HCT116 (cell line): ENCODE measurements around the gene TEX11. TPM values are rescaled to one million over a fixed set of nuclear protein-coding genes. Genes with fewer than 3 reads are reported as not detected.

Experiments
- ATAC-seq: fragments of 200-7000 bp; cut with Tn5 transposase; 2 replicates; pipeline ENCODE4 v1.9.1; 2020; ENCODE audit warnings: mild to moderate bottlenecking, moderate library complexity
- BruUV-seq: library from RNA; stranded (reverse); fragments of 400-500 nt; replicated peaks from 2 replicates; lab custom pipeline; 2021; lab: Mats Ljungman, UMichigan
- CTCF ChIA-PET: fragments of 300-600 bp; sonication (Branson Sonifier 250); formaldehyde crosslinking; loops from one replicate; lab custom pipeline; 2021; ENCODE audit warnings: antibody characterized with exemption; lab: Charles Lee
- POLR2A ChIA-PET: fragments of 300-600, 350-600 bp; sonication (Branson Sonifier 250); formaldehyde crosslinking; loops from one replicate; lab custom pipeline; 2021; ENCODE audit warnings: antibody characterized with exemption; lab: Charles Lee
- RAD21 ChIA-PET, 2 experiments: fragments of 300-600 bp; sonication (Branson Sonifier 250); formaldehyde crosslinking; loops; one replicate each; lab custom pipeline; 2023; ENCODE audit warnings: low total read pairs in 2 of 2; ENCODE audit not compliant: uncharacterized antibody in 2 of 2, unreplicated experiment in 2 of 2, low non-redundant PET in 1 of 2; lab: Charles Lee
- DNase-seq: peaks from one replicate; pipeline ENCODE4 v3.0.0-alpha.2; 2010; ENCODE audit warnings: low read depth, low spot score
- H2AFZ ChIP-seq: fragments of 200-600 bp; shearing (Covaris generic), sonication (generic); 2 replicates; pipeline ENCODE4 v1.6.1; 2017; ENCODE audit warnings: low read depth, mixed run types, mixed read lengths, antibody characterized with exemption, low read length; ENCODE audit not compliant: poor library complexity, severe bottlenecking
- H3K27ac ChIP-seq: 2 replicates; pipeline ENCODE4 v1.5.1; 2012; ENCODE audit warnings: low read depth, low read length
- H3K27me3 ChIP-seq: fragments of 200-600 bp; sonication (generic); 2 replicates; pipeline ENCODE4 v1.6.1; 2016; ENCODE audit warnings: mixed run types, low read length, mixed read lengths; ENCODE audit not compliant: insufficient read depth
- H3K36me3 ChIP-seq, 2 experiments: fragments of 200-500 bp in 1 of 2; fragments of 200-600 bp in 1 of 2; sonication (Bioruptor generic) in 1 of 2; sonication (generic) in 1 of 2; 2 replicates each; pipeline versions ENCODE4 v1.5.1 to v1.6.1; 2014 to 2016; ENCODE audit warnings: low read length in 2 of 2, inconsistent platforms in 1 of 2, mixed read lengths in 1 of 2, mixed run types in 1 of 2; ENCODE audit not compliant: insufficient read depth in 2 of 2, control insufficient read depth in 1 of 2
- H3K4me1 ChIP-seq, 2 experiments: fragments of 200-600 bp in 1 of 2; sonication (generic) in 1 of 2; 2 replicates each; pipeline versions ENCODE4 v1.5.1 to v1.6.1; 2012 to 2017; ENCODE audit warnings: low read length in 2 of 2, inconsistent platforms in 1 of 2, mild to moderate bottlenecking in 1 of 2, mixed read lengths in 1 of 2, mixed run types in 1 of 2, moderate library complexity in 1 of 2; ENCODE audit not compliant: insufficient read depth in 2 of 2, control insufficient read depth in 1 of 2
- H3K4me2 ChIP-seq: fragments of 200-600 bp; sonication (generic); 2 replicates; pipeline ENCODE4 v1.6.1; 2017; ENCODE audit warnings: mixed run types, low read length, mixed read lengths
- H3K4me3 ChIP-seq, 2 experiments: fragments of 200-600 bp in 1 of 2; sonication (generic) in 1 of 2; replicated peaks in 1 of 2; 2 replicates each; pipeline ENCODE4 v1.5.1; 2011 to 2016; ENCODE audit warnings: low read length in 2 of 2, control low read depth in 1 of 2, low read depth in 1 of 2, mild to moderate bottlenecking in 1 of 2, mixed read lengths in 1 of 2, mixed run types in 1 of 2
- H3K79me2 ChIP-seq: fragments of 200-600 bp; sonication (generic); 2 replicates; pipeline ENCODE4 v1.6.1; 2017; ENCODE audit warnings: mild to moderate bottlenecking, mixed run types, low read length, moderate library complexity, mixed read lengths; ENCODE audit not compliant: insufficient read depth
- H3K9ac ChIP-seq: fragments of 200-600 bp; sonication (generic); 2 replicates; pipeline ENCODE4 v1.6.1; 2016; ENCODE audit warnings: low read length, mixed read lengths
- H3K9me2 ChIP-seq: fragments of 200-600 bp; sonication (generic), shearing (Covaris generic); 2 replicates; pipeline ENCODE4 v1.6.1; 2017; ENCODE audit warnings: mixed run types, mild to moderate bottlenecking, moderate library complexity; ENCODE audit not compliant: insufficient read depth
- H3K9me3 ChIP-seq, 2 experiments: fragments of 200-500 bp in 1 of 2; fragments of 200-600 bp in 1 of 2; sonication (Bioruptor generic) in 1 of 2; sonication (generic) in 1 of 2; 2 replicates each; pipeline ENCODE4 v1.6.1; 2014 to 2017; ENCODE audit warnings: low read length in 2 of 2, mixed read lengths in 2 of 2, inconsistent platforms in 1 of 2, low read depth in 1 of 2, mild to moderate bottlenecking in 1 of 2, mixed run types in 1 of 2, moderate library complexity in 1 of 2; ENCODE audit not compliant: control insufficient read depth in 1 of 2, insufficient read depth in 1 of 2
- H4K20me1 ChIP-seq: fragments of 200-600 bp; sonication (generic), shearing (Covaris generic); 2 replicates; pipeline ENCODE4 v1.6.1; 2017; ENCODE audit warnings: mixed run types, mild to moderate bottlenecking, moderate library complexity; ENCODE audit not compliant: insufficient read depth
- ATF3 ChIP-seq: IDR thresholded peaks from 2 replicates; pipeline ENCODE4 v1.6.1; 2012
- CBX3 ChIP-seq: IDR thresholded peaks from 2 replicates; pipeline ENCODE4 v1.6.1; 2012; ENCODE audit warnings: low read depth
- CEBPB ChIP-seq: IDR thresholded peaks from 2 replicates; pipeline ENCODE4 v1.6.1; 2012; ENCODE audit warnings: low read depth
- EGR1 ChIP-seq: IDR thresholded peaks from 2 replicates; pipeline ENCODE4 v1.6.1; 2012; ENCODE audit warnings: low read depth
- ELF1 ChIP-seq: IDR thresholded peaks from 2 replicates; pipeline ENCODE4 v1.6.1; 2012; ENCODE audit warnings: low read depth, borderline replicate concordance
- EZH2phosphoT487 ChIP-seq: fragments of 200-600 bp; IDR thresholded peaks from 2 replicates; pipeline ENCODE4 v1.6.1; 2018; ENCODE audit warnings: antibody characterized with exemption, borderline replicate concordance
- FOSL1 ChIP-seq: IDR thresholded peaks from 2 replicates; pipeline ENCODE4 v1.6.1; 2012; ENCODE audit warnings: low read depth
- JUND ChIP-seq: IDR thresholded peaks from 2 replicates; pipeline ENCODE4 v1.6.1; 2012
- POLR2A ChIP-seq: IDR thresholded peaks from 2 replicates; pipeline ENCODE4 v1.7.0; 2011; ENCODE audit warnings: borderline replicate concordance; ENCODE audit not compliant: insufficient read depth, insufficient read length; ENCODE audit errors: extremely low read depth
- POLR2AphosphoS5 ChIP-seq: IDR thresholded peaks from 2 replicates; pipeline ENCODE4 v1.6.1; 2011; ENCODE audit warnings: mild to moderate bottlenecking, low read depth, low read length, moderate library complexity
- RAD21 ChIP-seq: IDR thresholded peaks from 2 replicates; pipeline ENCODE4 v1.6.1; 2012; ENCODE audit warnings: low read depth, mild to moderate bottlenecking
- SIN3A ChIP-seq: IDR thresholded peaks from 2 replicates; pipeline ENCODE4 v1.6.1; 2012; ENCODE audit warnings: low read depth
- SRF ChIP-seq: IDR thresholded peaks from 2 replicates; pipeline ENCODE4 v1.6.1; 2012; ENCODE audit warnings: low read depth
- TCF7L2 ChIP-seq: IDR thresholded peaks from 2 replicates; pipeline ENCODE4 v1.7.0; 2011; ENCODE audit warnings: borderline replicate concordance, inconsistent platforms; ENCODE audit not compliant: insufficient read depth, insufficient read length; ENCODE audit errors: extremely low read depth
- ZBTB33 ChIP-seq: IDR thresholded peaks from 2 replicates; pipeline ENCODE4 v1.6.1; 2011; ENCODE audit warnings: mild to moderate bottlenecking, low read length, moderate library complexity; ENCODE audit not compliant: insufficient replicate concordance; ENCODE audit errors: extremely low read depth
- ZNF274 ChIP-seq: fragments of 200-500 bp; sonication (Bioruptor generic); IDR thresholded peaks from 2 replicates; pipeline ENCODE4 v1.6.1; 2014; ENCODE audit warnings: mild to moderate bottlenecking, low read depth, low read length, inconsistent platforms
- intact Hi-C: fragments of 100-400 bp; cut with micrococcal nuclease; formaldehyde crosslinking; loops from 2 replicates; pipeline ENCODE4 v1.10.0; 2022
- total RNA-seq: library from RNA; stranded (reverse); gene quantifications from one replicate; pipeline ENCODE4 v1.2.1, GENCODE V29; 2021; ENCODE audit not compliant: unreplicated experiment

TEX11 gene
- total RNA-seq, 1 experiment from 2014 or later, result 0.10 TPM

GRCh38 chrX:70527610-70528345 is 380.7 kb downstream of the TEX11 start:
- Histone ChIP-seq H3K9me2 (no peaks in the 10 kb centered on the region), H3K9ac (no peak overlapping the region), H3K4me1 (no peaks in the 10 kb centered on the region), H3K36me3 (no peaks in the 10 kb centered on the region), H2AFZ (no peak overlapping the region), H3K9me3 (no peaks in the 10 kb centered on the region), H4K20me1 (no peaks in the 10 kb centered on the region), H3K79me2 (no peaks in the 10 kb centered on the region), H3K27ac (no peak overlapping the region), H3K27me3 (no peaks in the 10 kb centered on the region), H3K4me3 (no peak overlapping the region), H3K4me2 (no peak overlapping the region)
- BruUV-seq, result no TSS peak
- no peak for ATAC-seq
- intact Hi-C loops, result no loop called here
- POLR2A ChIA-PET, result no interaction called here
- CTCF ChIA-PET, result no interaction called here
- TF ChIP-seq ATF3, result no peak
- no peak for TF ChIP-seq POLR2A
- RAD21 ChIA-PET, result no interaction called here
- no peak for DNase-seq

- CTCF ChIA-PET, result no interaction called here
- ATAC-seq, result no peak
- no peak overlapping the region for H3K4me2 ChIP-seq
- no peaks in the 10 kb centered on the region for H3K79me2 ChIP-seq
- POLR2A ChIA-PET, result no interaction called here
- TF ChIP-seq TCF7L2, result no peak
- TF ChIP-seq CBX3, result no peak
- no peak for TF ChIP-seq FOSL1
- no peak for TF ChIP-seq POLR2A
- TF ChIP-seq ZBTB33, result no peak
- no peak for TF ChIP-seq EGR1
- no peak for TF ChIP-seq RAD21
- no peak for TF ChIP-seq ELF1
- TF ChIP-seq SIN3A, result no peak
- TF ChIP-seq POLR2AphosphoS5, result no peak
- no peak for TF ChIP-seq ZNF274
- TF ChIP-seq EZH2phosphoT487, result no peak
- TF ChIP-seq SRF, result no peak
- no peak for TF ChIP-seq ATF3
- TF ChIP-seq JUND, result no peak
- TF ChIP-seq CEBPB, result no peak
- H3K27me3 ChIP-seq, result no peaks in the 10 kb centered on the region
- no TSS peak for BruUV-seq
- H3K4me3 ChIP-seq, result no peak overlapping the region
- H3K9me3 ChIP-seq, result no peaks in the 10 kb centered on the region
- no peaks in the 10 kb centered on the region for H3K9me2 ChIP-seq
- H2AFZ ChIP-seq, result no peak overlapping the region
- no peak overlapping the region for H3K27ac ChIP-seq
- RAD21 ChIA-PET, result no interaction called here
- no peaks in the 10 kb centered on the region for H4K20me1 ChIP-seq
- H3K36me3 ChIP-seq, result no peaks in the 10 kb centered on the region
- intact Hi-C loops, result no loop called here
- no peak overlapping the region for H3K9ac ChIP-seq
- no peaks in the 10 kb centered on the region for H3K4me1 ChIP-seq
- DNase-seq, result no peak
These were observed 381.5 kb downstream of the TEX11 start for GRCh38 chrX:70527053-70527452.
